ENCODE results near the gene NHLRC1.
A peak's percentile ranks its signal among the peaks of the same experiment; 100 is the strongest.

NHLRC1 gene

DNA sequence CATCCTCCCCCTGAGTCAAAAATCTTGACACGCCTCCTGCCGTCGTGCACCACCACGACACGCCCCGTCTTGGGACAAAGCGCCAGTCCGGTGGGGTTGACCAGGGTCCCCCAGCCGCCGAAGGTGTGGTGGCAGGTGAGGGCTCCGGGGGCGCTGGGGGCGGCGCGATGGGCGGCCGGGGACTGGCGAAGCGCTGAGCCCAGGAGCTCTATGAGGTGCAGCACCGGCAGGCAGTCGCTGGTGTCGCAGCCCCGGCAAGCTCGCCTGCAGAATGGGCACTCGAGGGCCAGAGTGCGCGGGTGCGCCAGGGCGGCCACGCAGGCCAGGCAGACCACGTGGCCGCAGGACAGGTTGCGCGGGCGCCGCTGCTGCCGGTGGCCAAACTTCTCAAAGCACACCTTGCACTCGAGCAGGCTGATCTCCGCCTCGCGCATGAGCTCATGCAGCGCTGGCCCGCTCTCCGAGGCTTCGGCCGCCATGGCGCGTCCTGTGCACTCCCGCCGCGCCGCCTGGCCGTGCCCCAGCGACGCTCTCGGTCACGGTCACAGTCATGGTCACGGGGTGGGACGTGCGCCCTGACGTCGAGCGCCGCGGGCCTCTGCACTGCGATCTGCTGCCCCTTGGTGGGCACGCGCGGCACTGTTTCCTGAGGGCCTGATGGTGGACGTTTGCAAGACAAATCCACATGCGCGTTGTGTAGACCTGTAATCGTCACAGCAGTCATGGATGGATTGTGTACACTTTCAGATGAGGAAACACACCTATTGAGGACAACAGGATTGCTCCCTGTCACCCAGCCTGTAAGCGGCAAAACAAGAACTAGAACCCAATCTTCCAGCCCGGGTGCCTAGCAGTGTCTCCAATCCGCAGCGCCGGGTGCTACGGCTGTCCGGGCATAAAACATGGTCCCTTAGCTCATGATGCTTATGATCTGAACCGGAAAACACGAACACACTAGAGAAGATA, at the start of gene NHLRC1:
Gene NHLRC1 (minus strand): TSS at position 550 of the 966 bp plus-strand sequence. CDS start 71 bp downstream, at position 479.
- Histone ChIP-seq H3K27ac (ENCODE audit: low read length) (no peak within 1 kb of the TSS), H3K4me1 (ENCODE audit: control insufficient read depth, insufficient read depth, low read length) (peaks cover 11% of the 10 kb centered on the region), H3K9ac (ENCODE audit: low read length in 2 of 2) (peak within 1 kb of the TSS; percentile 13 to 58), H3K9me3 (ENCODE audit: control insufficient read depth in 2 of 2, low read length in 2 of 2) (no peaks in the 10 kb centered on the region), H3K36me3 (ENCODE audit: control insufficient read depth in 2 of 2, insufficient read depth in 2 of 2, low read length in 2 of 2) (no peaks in the 10 kb centered on the region), H3K27me3 (ENCODE audit: control insufficient read depth in 1 of 2, insufficient read depth in 2 of 2, low read length in 2 of 2) (no peaks in the 10 kb centered on the region), H3K4me3 (ENCODE audit: low read length in 2 of 2) (peak within 1 kb of the TSS; percentile 68 to 79)

DNA sequence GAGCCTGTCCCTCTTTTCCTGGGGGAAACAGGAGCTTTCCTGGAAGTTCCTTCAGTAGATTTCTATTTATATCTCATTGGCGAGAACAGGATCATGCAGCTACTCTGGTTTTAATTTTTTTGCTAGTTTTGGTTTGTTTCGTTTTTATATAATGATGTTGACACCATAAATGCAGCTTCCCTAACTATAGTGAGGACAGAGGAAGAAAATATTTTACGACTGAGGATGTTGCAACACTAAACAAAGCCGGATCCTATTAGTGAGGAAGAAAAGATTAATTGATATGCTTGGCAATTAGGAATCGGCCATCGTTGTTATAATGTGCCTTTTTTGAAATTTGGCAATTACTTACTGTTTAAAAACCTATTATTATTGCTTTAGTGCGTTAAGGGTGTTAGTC, 49.4 kb upstream of the NHLRC1 start:
- no peak overlapping the region for H3K9ac ChIP-seq (ENCODE audit: low read length in 2 of 2)
- H3K27ac ChIP-seq (ENCODE audit: low read length) = no peak overlapping the region
- H3K4me3 ChIP-seq (ENCODE audit: low read length in 2 of 2) = no peak overlapping the region
- no peaks in the 10 kb centered on the region for H3K4me1 ChIP-seq (ENCODE audit: control insufficient read depth, insufficient read depth, low read length)
- H3K9me3 ChIP-seq (ENCODE audit: control insufficient read depth in 2 of 2, low read length in 2 of 2) = no peaks in the 10 kb centered on the region
- H3K36me3 ChIP-seq (ENCODE audit: control insufficient read depth in 2 of 2, insufficient read depth in 2 of 2, low read length in 2 of 2) = peaks cover 10 to 18% of the 10 kb centered on the region in 2 donors
- no peaks in the 10 kb centered on the region for H3K27me3 ChIP-seq (ENCODE audit: control insufficient read depth in 1 of 2, insufficient read depth in 2 of 2, low read length in 2 of 2)

DNA sequence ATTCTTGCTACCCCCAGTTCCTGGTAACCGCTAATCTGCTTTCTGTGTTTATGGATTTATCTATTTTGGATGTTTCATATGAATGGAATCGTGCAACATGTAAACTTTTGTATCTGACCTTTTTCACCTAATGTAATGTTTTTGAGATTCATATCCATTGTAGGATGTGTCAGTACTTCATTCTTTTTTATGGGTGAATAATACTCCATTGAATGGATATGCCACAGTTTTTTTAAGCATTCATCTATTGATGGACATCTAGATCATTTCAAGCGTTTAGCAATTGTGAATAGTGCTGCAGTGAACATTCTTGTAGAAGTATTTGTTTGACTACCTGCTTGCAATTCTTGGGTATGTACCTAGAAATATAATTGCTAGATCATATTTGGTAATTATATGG, 45.8 kb upstream of the NHLRC1 start:
- H3K27ac ChIP-seq (ENCODE audit: low read length) = no peak overlapping the region
- H3K27me3 ChIP-seq (ENCODE audit: control insufficient read depth in 1 of 2, insufficient read depth in 2 of 2, low read length in 2 of 2) = no peaks in the 10 kb centered on the region
- H3K4me1 ChIP-seq (ENCODE audit: control insufficient read depth, insufficient read depth, low read length) = no peaks in the 10 kb centered on the region
- no peak overlapping the region for H3K9ac ChIP-seq (ENCODE audit: low read length in 2 of 2)
- no peak overlapping the region for H3K4me3 ChIP-seq (ENCODE audit: low read length in 2 of 2)
- H3K36me3 ChIP-seq (ENCODE audit: control insufficient read depth in 2 of 2, insufficient read depth in 2 of 2, low read length in 2 of 2) = peaks cover 14 to 22% of the 10 kb centered on the region in 2 donors
- no peaks in the 10 kb centered on the region for H3K9me3 ChIP-seq (ENCODE audit: control insufficient read depth in 2 of 2, low read length in 2 of 2)

DNA sequence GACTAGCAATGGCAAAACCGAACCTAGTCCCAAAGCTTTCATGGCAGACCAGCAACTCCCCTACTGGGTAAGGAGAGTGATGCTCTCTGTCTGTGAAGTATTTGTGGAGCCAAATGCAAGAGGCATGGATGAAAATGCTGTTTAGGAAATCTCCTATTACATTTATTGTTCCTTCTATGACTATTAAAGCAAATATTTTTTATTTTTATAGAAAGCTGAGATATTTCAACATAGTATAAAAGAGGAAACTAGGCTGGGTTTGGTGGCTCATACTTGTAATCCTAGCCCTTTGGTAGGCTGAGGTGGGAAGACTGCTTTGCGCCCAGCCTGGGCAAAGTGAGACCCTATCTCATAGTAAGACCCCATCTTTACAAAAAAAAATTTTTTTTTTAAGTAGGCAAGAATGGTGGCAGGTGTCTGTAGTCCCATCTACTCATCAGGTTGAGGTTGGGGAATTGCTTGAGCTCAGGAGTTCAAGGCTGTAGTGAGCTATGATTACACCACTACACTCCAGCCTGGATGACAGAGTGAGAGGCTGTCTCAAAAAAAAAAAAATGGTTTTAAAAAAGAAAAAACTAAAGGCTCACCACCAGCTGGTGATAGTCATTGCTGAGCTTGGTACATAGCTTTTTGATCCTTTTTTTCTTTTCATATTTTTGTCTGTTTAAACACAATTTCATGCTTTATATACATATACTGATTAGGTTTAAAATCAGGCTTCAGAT, 44.0 kb upstream of the NHLRC1 start:
- Histone ChIP-seq H3K27ac (ENCODE audit: low read length) (no peak overlapping the region), H3K9me3 (ENCODE audit: control insufficient read depth in 2 of 2, low read length in 2 of 2) (no peaks in the 10 kb centered on the region), H3K9ac (ENCODE audit: low read length in 2 of 2) (no peak overlapping the region), H3K36me3 (ENCODE audit: control insufficient read depth in 2 of 2, insufficient read depth in 2 of 2, low read length in 2 of 2) (peaks cover 15 to 32% of the 10 kb centered on the region in 2 donors), H3K4me3 (ENCODE audit: low read length in 2 of 2) (no peak overlapping the region), H3K4me1 (ENCODE audit: control insufficient read depth, insufficient read depth, low read length) (no peaks in the 10 kb centered on the region), H3K27me3 (ENCODE audit: control insufficient read depth in 1 of 2, insufficient read depth in 2 of 2, low read length in 2 of 2) (no peaks in the 10 kb centered on the region)

DNA sequence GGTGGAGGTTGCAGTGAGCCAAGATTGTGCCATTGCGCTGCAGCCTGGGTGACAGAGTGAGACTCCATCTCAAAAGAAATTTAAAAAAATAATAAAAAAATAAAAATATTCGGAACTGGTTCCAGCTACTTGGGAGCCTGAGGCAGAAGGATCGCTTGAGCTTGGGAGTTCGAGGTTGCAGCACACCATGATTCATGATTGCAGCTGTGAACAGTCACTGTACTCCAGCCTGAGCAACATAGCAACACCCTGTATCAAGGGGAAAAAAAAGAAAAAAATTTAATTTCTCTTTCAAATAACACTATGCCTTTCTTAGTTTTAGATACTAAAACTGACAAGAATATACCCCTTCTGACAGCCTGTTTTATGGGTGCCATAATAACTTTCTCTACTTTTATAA, 43.3 kb upstream of the NHLRC1 start:
- H3K9me3 ChIP-seq (ENCODE audit: control insufficient read depth in 2 of 2, low read length in 2 of 2) = no peaks in the 10 kb centered on the region
- no peak overlapping the region for H3K27ac ChIP-seq (ENCODE audit: low read length)
- no peak overlapping the region for H3K4me3 ChIP-seq (ENCODE audit: low read length in 2 of 2)
- no peak overlapping the region for H3K9ac ChIP-seq (ENCODE audit: low read length in 2 of 2)
- H3K36me3 ChIP-seq (ENCODE audit: control insufficient read depth in 2 of 2, insufficient read depth in 2 of 2, low read length in 2 of 2) = peaks cover 13 to 38% of the 10 kb centered on the region in 2 donors
- H3K27me3 ChIP-seq (ENCODE audit: control insufficient read depth in 1 of 2, insufficient read depth in 2 of 2, low read length in 2 of 2) = no peaks in the 10 kb centered on the region
- H3K4me1 ChIP-seq (ENCODE audit: control insufficient read depth, insufficient read depth, low read length) = no peaks in the 10 kb centered on the region

DNA sequence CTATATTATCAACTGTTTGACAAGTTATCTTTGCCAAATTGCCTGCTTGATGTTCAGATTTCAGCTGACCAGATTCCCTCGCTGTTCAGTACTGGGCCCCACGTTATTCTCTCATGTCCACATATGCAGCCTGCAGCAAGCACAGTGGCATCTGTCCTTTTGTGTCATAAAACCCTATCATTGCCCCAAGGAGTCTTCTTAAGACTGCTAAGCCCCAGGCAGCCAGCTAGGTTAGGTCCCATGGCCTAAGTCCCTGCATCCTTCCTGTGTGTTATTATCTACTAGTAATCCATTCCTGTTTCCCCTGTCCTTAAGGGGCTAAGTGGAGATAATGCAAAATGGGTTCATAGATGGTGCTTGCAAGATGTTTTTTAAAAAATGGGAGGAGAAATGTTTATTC, 39.9 kb upstream of the NHLRC1 start:
- no peaks in the 10 kb centered on the region for H3K9me3 ChIP-seq (ENCODE audit: control insufficient read depth in 2 of 2, low read length in 2 of 2)
- no peak overlapping the region for H3K4me3 ChIP-seq (ENCODE audit: low read length in 2 of 2)
- peaks cover 7 to 35% of the 10 kb centered on the region in 2 donors for H3K36me3 ChIP-seq (ENCODE audit: control insufficient read depth in 2 of 2, insufficient read depth in 2 of 2, low read length in 2 of 2)
- no peak overlapping the region for H3K9ac ChIP-seq (ENCODE audit: low read length in 2 of 2)
- H3K27ac ChIP-seq (ENCODE audit: low read length) = no peak overlapping the region
- no peaks in the 10 kb centered on the region for H3K27me3 ChIP-seq (ENCODE audit: control insufficient read depth in 1 of 2, insufficient read depth in 2 of 2, low read length in 2 of 2)
- no peaks in the 10 kb centered on the region for H3K4me1 ChIP-seq (ENCODE audit: control insufficient read depth, insufficient read depth, low read length)

DNA sequence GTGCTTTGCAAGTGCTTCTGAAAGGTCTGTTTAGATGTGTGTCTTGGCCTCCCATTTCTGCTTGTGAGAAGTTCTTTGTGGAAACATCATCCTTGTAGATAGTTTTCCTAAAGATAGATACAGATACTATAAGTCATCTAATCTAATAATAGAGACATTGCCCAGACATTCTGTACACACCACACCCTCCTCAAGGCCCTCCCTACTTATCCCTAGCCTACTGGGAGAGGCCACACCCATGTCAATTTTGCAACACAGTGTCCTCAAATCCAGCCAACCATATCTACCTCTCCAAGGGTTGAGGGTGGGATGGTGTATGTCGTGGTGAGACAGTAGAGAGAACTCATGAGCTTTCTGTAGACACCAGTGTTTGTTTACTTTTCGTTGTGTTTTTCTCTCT, 39.0 kb upstream of the NHLRC1 start:
- Histone ChIP-seq H3K4me3 (ENCODE audit: low read length in 2 of 2) (no peak overlapping the region), H3K9me3 (ENCODE audit: control insufficient read depth in 2 of 2, low read length in 2 of 2) (no peaks in the 10 kb centered on the region), H3K27me3 (ENCODE audit: control insufficient read depth in 1 of 2, insufficient read depth in 2 of 2, low read length in 2 of 2) (no peaks in the 10 kb centered on the region), H3K36me3 (ENCODE audit: control insufficient read depth in 2 of 2, insufficient read depth in 2 of 2, low read length in 2 of 2) (peaks cover 7 to 31% of the 10 kb centered on the region in 2 donors), H3K4me1 (ENCODE audit: control insufficient read depth, insufficient read depth, low read length) (no peaks in the 10 kb centered on the region), H3K9ac (ENCODE audit: low read length in 2 of 2) (no peak overlapping the region), H3K27ac (ENCODE audit: low read length) (no peak overlapping the region)

DNA sequence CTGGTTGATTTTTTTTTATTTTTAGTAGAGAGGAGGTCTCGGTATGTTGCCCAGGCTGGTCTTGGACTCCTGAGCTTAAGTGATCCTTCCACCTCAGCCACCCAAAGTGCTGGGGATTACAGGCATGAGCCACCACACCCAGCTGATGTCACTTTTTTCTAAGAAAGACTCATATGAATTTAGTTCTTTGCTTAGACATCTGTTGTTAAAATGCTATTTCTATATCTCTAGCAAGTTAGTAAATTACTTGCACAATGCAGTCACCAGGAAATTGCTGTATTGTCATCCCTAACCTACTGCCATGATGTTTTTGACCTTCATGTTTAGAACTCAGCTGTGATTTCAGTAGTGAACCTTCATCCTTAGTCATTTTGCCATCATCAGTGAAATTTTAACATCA, 38.4 kb upstream of the NHLRC1 start:
- H3K9me3 ChIP-seq (ENCODE audit: control insufficient read depth in 2 of 2, low read length in 2 of 2) = no peaks in the 10 kb centered on the region
- peaks cover 7 to 28% of the 10 kb centered on the region in 2 donors for H3K36me3 ChIP-seq (ENCODE audit: control insufficient read depth in 2 of 2, insufficient read depth in 2 of 2, low read length in 2 of 2)
- H3K4me1 ChIP-seq (ENCODE audit: control insufficient read depth, insufficient read depth, low read length) = peaks cover 4% of the 10 kb centered on the region
- no peak overlapping the region for H3K9ac ChIP-seq (ENCODE audit: low read length in 2 of 2)
- H3K27ac ChIP-seq (ENCODE audit: low read length) = no peak overlapping the region
- H3K27me3 ChIP-seq (ENCODE audit: control insufficient read depth in 1 of 2, insufficient read depth in 2 of 2, low read length in 2 of 2) = no peaks in the 10 kb centered on the region
- H3K4me3 ChIP-seq (ENCODE audit: low read length in 2 of 2) = no peak overlapping the region

DNA sequence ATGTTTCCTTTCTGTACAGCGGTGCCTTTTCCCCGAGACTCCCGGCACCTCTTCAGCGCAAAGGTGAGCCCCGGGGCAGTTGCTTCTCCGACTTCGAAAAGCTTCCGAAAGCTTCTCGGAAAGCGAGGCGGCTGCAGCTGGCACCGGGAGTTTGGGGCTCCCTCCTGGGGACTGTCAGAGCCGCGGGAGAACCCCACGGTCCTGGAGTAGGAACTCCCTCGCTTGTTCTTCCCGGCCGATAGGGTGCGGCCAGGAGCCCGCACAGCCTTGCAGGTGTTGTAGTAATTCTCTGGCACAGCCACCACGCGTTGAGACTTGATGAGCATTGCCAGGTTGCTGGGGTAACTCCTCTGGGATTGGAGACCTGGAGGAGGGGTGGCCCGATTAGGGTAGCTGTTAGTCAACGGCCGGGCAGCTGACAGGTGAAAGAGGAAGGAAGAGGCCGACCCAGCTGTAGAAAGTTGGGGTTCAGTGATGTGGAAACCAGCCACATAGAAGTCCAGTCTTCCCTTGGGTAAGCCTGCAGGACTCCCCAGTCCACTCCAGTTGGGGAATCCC, 33.5 kb upstream of the NHLRC1 start:
- no peaks in the 10 kb centered on the region for H3K9me3 ChIP-seq (ENCODE audit: control insufficient read depth in 2 of 2, low read length in 2 of 2)
- H3K4me3 ChIP-seq (ENCODE audit: low read length in 2 of 2) = peak overlapping the region; percentile 85 to 90
- H3K27me3 ChIP-seq (ENCODE audit: control insufficient read depth in 1 of 2, insufficient read depth in 2 of 2, low read length in 2 of 2) = no peaks in the 10 kb centered on the region
- H3K27ac ChIP-seq (ENCODE audit: low read length) = peak overlapping the region; percentile 58
- H3K4me1 ChIP-seq (ENCODE audit: control insufficient read depth, insufficient read depth, low read length) = peaks cover 12% of the 10 kb centered on the region
- H3K36me3 ChIP-seq (ENCODE audit: control insufficient read depth in 2 of 2, insufficient read depth in 2 of 2, low read length in 2 of 2) = peaks cover 0 to 5% of the 10 kb centered on the region in 2 donors
- peak overlapping the region; percentile 72 to 78 for H3K9ac ChIP-seq (ENCODE audit: low read length in 2 of 2)

DNA sequence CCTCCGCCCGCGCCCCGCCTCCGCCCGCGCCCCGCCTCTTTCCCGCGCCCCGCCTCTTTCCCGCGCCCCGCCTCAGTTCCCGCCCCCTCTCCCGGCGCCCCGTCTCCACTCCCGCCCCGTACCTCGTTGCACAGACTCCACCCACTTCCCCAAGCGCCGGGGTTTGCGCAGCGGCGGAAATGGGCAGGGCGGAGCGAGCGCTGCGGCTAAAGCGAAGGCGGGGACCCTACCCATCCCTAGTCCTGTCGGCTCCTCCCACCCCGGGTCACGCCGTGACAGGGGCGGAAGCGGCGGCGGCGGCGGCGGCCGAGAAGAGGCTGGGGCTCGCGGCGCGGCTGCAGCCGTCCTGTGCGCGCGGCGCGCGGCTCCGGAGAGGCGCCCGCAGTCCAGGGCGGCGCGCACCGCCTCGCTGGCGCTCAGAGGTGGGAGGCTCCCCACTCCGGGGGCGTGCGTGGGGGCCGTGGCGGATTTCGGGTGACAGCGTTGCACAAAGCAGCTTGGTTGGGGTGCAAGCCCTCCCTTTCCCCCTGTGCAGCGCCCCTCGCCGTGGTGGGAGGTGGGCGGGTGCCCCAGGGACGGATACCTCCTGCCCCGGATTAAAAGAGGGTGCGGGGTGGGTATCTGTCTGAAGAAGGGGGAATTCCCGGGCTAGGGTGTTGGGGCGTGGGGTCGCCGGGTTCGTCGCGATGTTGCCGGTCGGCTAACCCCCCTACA, 32.8 kb upstream of the NHLRC1 start, which contains the start of gene KDM1B:
Gene KDM1B (plus strand): TSS at position 273 of the 714 bp plus-strand sequence. CDS start 4,474 bp downstream, outside the sequence.
- H3K4me1 ChIP-seq (ENCODE audit: control insufficient read depth, insufficient read depth, low read length) = peaks cover 12% of the 10 kb centered on the region
- H3K27me3 ChIP-seq (ENCODE audit: control insufficient read depth in 1 of 2, insufficient read depth in 2 of 2, low read length in 2 of 2) = no peaks in the 10 kb centered on the region
- H3K36me3 ChIP-seq (ENCODE audit: control insufficient read depth in 2 of 2, insufficient read depth in 2 of 2, low read length in 2 of 2) = peaks cover 0 to 4% of the 10 kb centered on the region in 2 donors
- H3K9ac ChIP-seq (ENCODE audit: low read length in 2 of 2) = peak within 1 kb of the TSS; percentile 78 to 95
- no peaks in the 10 kb centered on the region for H3K9me3 ChIP-seq (ENCODE audit: control insufficient read depth in 2 of 2, low read length in 2 of 2)
- peak within 1 kb of the TSS; percentile 60 for H3K27ac ChIP-seq (ENCODE audit: low read length)
- peak within 1 kb of the TSS; percentile 87 to 92 for H3K4me3 ChIP-seq (ENCODE audit: low read length in 2 of 2)

All from stomach smooth muscle (tissue), 2 donors.